ENCODE results near the gene HNF1B.

HNF1B gene

GRCh38 chr17:37766971-37767370, 22.1 kb upstream of the HNF1B start:
- no peak for TF ChIP-seq CTCF (IDR thresholded peaks at IDR 0.05; ENCODE audit: insufficient read depth, low read length, poor library complexity, severe bottlenecking)
- DNase-seq (ENCODE audit: extremely low read depth, insufficient read length): no peak
- H3K4me3 ChIP-seq (replicated peaks; ENCODE audit: low read depth, low read length): no peak overlapping the region
- no peaks in the 10 kb centered on the region for H3K36me3 ChIP-seq (ENCODE audit: control insufficient read depth, insufficient read depth, low read length)
- no peaks in the 10 kb centered on the region for H3K27me3 ChIP-seq (replicated peaks; ENCODE audit: control insufficient read depth, insufficient read depth, low read length)

DNA sequence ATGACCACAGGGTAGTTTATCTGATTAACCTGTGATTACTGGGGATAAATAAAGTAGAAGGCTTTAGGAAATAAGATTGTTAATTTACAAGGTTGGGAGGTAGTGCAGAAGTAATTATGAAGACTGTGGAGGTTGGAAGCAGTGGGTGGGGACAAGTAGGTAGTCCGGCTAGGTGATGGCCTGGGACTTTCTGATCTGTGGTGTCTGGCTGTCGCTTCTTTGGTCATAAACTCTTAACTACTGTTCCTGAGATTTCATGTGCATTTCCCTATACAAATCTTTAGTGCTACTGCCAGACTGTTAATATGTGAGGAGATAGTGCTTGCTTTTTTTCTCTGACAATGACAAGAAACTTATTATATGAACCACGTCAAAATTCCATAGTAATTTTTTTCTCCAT, 19.5 kb upstream of the HNF1B start:
- DNase-seq (ENCODE audit: extremely low read depth, insufficient read length): no peak
- Histone ChIP-seq H3K27me3 (replicated peaks; ENCODE audit: control insufficient read depth, insufficient read depth, low read length) (peaks cover under 1% of the 10 kb centered on the region), H3K36me3 (ENCODE audit: control insufficient read depth, insufficient read depth, low read length) (no peaks in the 10 kb centered on the region), H3K4me3 (replicated peaks; ENCODE audit: low read depth, low read length) (no peak overlapping the region)
- no peak for TF ChIP-seq CTCF (IDR thresholded peaks at IDR 0.05; ENCODE audit: insufficient read depth, low read length, poor library complexity, severe bottlenecking)

DNA sequence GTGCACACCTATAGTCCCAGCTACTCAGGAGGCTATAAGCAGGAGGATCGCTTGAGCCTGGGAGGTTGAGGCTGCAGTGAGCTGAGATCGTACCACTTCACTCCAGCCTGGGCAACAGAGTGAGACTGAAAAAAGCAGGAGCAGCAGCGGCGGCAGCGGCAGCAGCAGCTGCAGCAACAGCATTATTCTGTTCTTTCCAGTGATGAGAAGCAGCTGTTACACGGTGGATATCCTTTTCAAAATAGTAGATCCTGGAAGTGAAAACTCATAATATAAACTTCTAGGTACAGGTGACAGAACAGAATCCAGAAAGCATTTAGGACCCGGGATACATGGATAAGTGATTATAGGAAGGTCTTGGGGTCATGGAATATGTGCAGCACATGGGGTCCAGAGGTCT, 17.8 kb upstream of the HNF1B start:
- H3K27me3 ChIP-seq (replicated peaks; ENCODE audit: control insufficient read depth, insufficient read depth, low read length): peaks cover 2% of the 10 kb centered on the region
- TF ChIP-seq CTCF (IDR thresholded peaks at IDR 0.05; ENCODE audit: insufficient read depth, low read length, poor library complexity, severe bottlenecking): no peak
- no peaks in the 10 kb centered on the region for H3K36me3 ChIP-seq (ENCODE audit: control insufficient read depth, insufficient read depth, low read length)
- H3K4me3 ChIP-seq (replicated peaks; ENCODE audit: low read depth, low read length): no peak overlapping the region
- DNase-seq (ENCODE audit: extremely low read depth, insufficient read length): no peak

DNA sequence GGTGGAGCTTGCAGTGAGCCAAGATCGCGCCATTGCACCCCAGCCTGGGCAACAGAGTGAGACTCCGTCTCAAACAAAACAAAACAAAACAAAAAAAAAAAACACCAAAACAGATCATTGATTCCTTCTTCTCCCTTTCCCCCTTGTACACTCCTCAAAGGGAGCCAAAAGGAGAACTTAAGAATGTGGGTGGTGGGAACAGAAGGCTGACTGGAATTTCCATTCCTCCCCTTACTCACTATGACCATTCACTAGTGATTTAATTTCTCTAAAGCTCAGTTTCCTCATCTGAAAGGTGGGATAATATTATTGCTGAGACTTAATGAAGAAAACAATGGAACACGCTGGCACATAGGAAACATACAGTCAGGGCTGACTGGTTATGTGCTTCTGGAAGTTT, 17.1 kb upstream of the HNF1B start:
- H3K27me3 ChIP-seq (replicated peaks; ENCODE audit: control insufficient read depth, insufficient read depth, low read length): peaks cover 2% of the 10 kb centered on the region
- DNase-seq (ENCODE audit: extremely low read depth, insufficient read length): no peak
- no peak for TF ChIP-seq CTCF (IDR thresholded peaks at IDR 0.05; ENCODE audit: insufficient read depth, low read length, poor library complexity, severe bottlenecking)
- no peaks in the 10 kb centered on the region for H3K36me3 ChIP-seq (ENCODE audit: control insufficient read depth, insufficient read depth, low read length)
- H3K4me3 ChIP-seq (replicated peaks; ENCODE audit: low read depth, low read length): no peak overlapping the region

DNA sequence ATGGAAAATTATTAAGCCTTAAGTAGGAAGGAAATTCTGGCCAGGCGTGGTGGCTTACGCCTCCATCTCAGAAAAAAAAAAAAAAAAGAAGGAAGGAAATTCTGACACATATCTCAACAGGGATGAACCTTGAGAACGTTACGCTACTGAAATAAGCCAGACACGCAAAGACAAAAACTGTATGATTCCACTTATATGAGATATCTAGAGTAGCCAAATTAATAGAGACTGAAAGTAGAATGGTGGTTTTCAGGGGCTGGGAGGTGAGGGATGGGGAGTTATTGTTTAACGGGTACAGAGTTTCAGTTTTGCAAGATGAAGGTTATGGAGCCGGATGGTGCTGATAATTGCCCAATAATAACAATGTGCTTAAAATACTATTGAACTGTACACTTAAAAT, 16.2 kb upstream of the HNF1B start:
- TF ChIP-seq CTCF (IDR thresholded peaks at IDR 0.05; ENCODE audit: insufficient read depth, low read length, poor library complexity, severe bottlenecking): no peak
- no peak for DNase-seq (ENCODE audit: extremely low read depth, insufficient read length)
- H3K36me3 ChIP-seq (ENCODE audit: control insufficient read depth, insufficient read depth, low read length): no peaks in the 10 kb centered on the region
- peaks cover 2% of the 10 kb centered on the region for H3K27me3 ChIP-seq (replicated peaks; ENCODE audit: control insufficient read depth, insufficient read depth, low read length)
- no peak overlapping the region for H3K4me3 ChIP-seq (replicated peaks; ENCODE audit: low read depth, low read length)

DNA sequence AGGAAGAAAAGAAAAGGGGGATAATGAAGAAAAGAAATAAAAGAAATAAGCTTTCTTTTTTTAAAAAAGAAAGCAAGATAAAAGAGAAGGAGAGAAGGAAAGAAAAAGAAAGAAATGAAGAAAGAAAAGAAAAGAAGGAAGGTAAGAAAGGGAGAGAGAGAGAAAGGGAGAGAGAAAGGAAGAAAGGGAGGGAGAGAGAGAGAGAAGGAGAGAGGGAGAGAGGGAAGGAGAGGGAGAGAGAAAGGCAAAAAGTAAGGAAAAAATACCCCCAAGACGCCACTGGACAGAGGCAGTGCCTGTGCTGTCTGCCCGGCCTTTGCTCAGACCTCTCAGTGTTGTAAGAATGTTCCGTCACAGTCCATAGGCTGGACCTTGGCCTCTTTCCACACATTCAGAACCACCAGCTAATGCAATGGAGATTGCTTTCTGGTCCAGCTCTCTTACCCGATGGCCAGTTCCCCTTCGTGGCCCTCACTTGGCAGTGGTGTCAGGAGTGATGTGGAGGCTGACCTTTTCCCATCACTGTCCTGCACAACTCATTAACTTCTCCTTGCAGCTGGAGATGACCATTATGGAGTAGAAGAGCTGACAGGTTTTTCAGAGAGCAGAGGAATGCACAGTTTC, 14.3 kb upstream of the HNF1B start:
- H3K4me3 ChIP-seq (replicated peaks; ENCODE audit: low read depth, low read length): no peak overlapping the region
- TF ChIP-seq CTCF (IDR thresholded peaks at IDR 0.05; ENCODE audit: insufficient read depth, low read length, poor library complexity, severe bottlenecking): no peak
- no peak for DNase-seq (ENCODE audit: extremely low read depth, insufficient read length)
- peaks cover 2% of the 10 kb centered on the region for H3K27me3 ChIP-seq (replicated peaks; ENCODE audit: control insufficient read depth, insufficient read depth, low read length)
- H3K36me3 ChIP-seq (ENCODE audit: control insufficient read depth, insufficient read depth, low read length): no peaks in the 10 kb centered on the region
